Inflammatory macrophage treated with lipopolysaccharide for 4 hours (primary cell): ENCODE measurements around the gene ARL5C.
A peak's percentile ranks its signal among the peaks of the same experiment; 100 is the strongest.

Source experiments
- DNase-seq: peaks from one replicate; pipeline ENCODE4 v3.0.0-alpha.2; 2020

Gene ARL5C

GRCh38 chr17:39165841-39166349 is at the start of gene ARL5C:
ARL5C (minus strand) TSS chr17:39166161; CDS start chr17:39165760, 401 bp downstream.
- DNase-seq: no peak

- DNase-seq: no peak
Observed at GRCh38 chr17:39213852-39214251, 47.9 kb upstream of the ARL5C start.

- no peak for DNase-seq
Observed at GRCh38 chr17:39212841-39213480, 47.0 kb upstream of the ARL5C start.

- no peak for DNase-seq
Observed at GRCh38 chr17:39212195-39212810, 46.3 kb upstream of the ARL5C start.

- DNase-seq: no peak
Observed at GRCh38 chr17:39210093-39210434, 44.1 kb upstream of the ARL5C start.

GRCh38 chr17:39209317-39210092 is 43.5 kb upstream of the ARL5C start:
- peak; percentile 73 for DNase-seq

GRCh38 chr17:39208893-39209292 is 42.9 kb upstream of the ARL5C start:
- DNase-seq: peak; percentile 26

GRCh38 chr17:39208136-39208535 is 42.2 kb upstream of the ARL5C start:
- DNase-seq: no peak

- no peak for DNase-seq
Observed at GRCh38 chr17:39205112-39205526, 39.2 kb upstream of the ARL5C start.

GRCh38 chr17:39204245-39204644 is 38.3 kb upstream of the ARL5C start:
- no peak for DNase-seq

- DNase-seq: no peak
Observed at GRCh38 chr17:39200957-39201510, 35.1 kb upstream of the ARL5C start.

GRCh38 chr17:39200070-39200879 is 34.3 kb upstream of the ARL5C start, which contains the start of gene RPL19:
RPL19 (plus strand) TSS chr17:39200283; CDS start chr17:39200345, 62 bp downstream.
- peak; percentile 77 for DNase-seq

GRCh38 chr17:39199820-39200069 is 33.8 kb upstream of the ARL5C start:
- peak; percentile 95 for DNase-seq

GRCh38 chr17:39198186-39198566 is 32.2 kb upstream of the ARL5C start:
- peak; percentile 50 for DNase-seq

GRCh38 chr17:39197380-39198185 is 31.6 kb upstream of the ARL5C start, which contains the start of gene CACNB1:
CACNB1 (minus strand) TSS chr17:39197669; CDS start chr17:39197495, 174 bp downstream.
- peak; percentile 19 for DNase-seq

- no peak for DNase-seq
Observed at GRCh38 chr17:39196808-39197291, 30.9 kb upstream of the ARL5C start.

GRCh38 chr17:39196241-39196807 is 30.4 kb upstream of the ARL5C start:
- no peak for DNase-seq

GRCh38 chr17:39195568-39196160 is 29.7 kb upstream of the ARL5C start:
- DNase-seq: no peak

GRCh38 chr17:39194985-39195524 is 29.1 kb upstream of the ARL5C start:
- no peak for DNase-seq
